Gastroesophageal sphincter (tissue), 4 donors: ENCODE results near the gene LMTK2. TPM values are rescaled to one million over a fixed set of nuclear protein-coding genes. Genes with fewer than 3 reads are reported as not detected.

ENCODE experiments used
- ATAC-seq: fragments of 150-250 bp; one replicate; pipeline ENCODE4 v1.9.1; 2016; ENCODE audit warnings: mild to moderate bottlenecking, moderate library complexity
- H3K27ac ChIP-seq, 4 donors: fragments of 200-600 bp; sonication (generic) in 3 of 4; 1 replicate in 3 of 4; 2 replicates in 1 of 4; pipeline ENCODE4 v1.5.1; 2016 to 2019
- H3K27me3 ChIP-seq: fragments of 200-600 bp; sonication (generic); one replicate; pipeline ENCODE4 v1.5.1; 2019
- H3K36me3 ChIP-seq, 2 donors: fragments of 200-600 bp; sonication (generic); one replicate each; pipeline ENCODE4 v1.5.1; 2019; ENCODE audit warnings: control low read depth in 1 of 2
- H3K4me1 ChIP-seq, 3 donors: fragments of 200-600 bp; sonication (generic); 1 replicate in 2 of 3; 2 replicates in 1 of 3; pipeline ENCODE4 v1.5.1; 2016 to 2019; ENCODE audit warnings: control low read depth in 2 of 3
- H3K4me3 ChIP-seq, 2 donors: fragments of 200-600 bp; sonication (generic); one replicate each; pipeline ENCODE4 v1.5.1; 2019; ENCODE audit warnings: mild to moderate bottlenecking in 1 of 2, moderate library complexity in 1 of 2
- H3K9me3 ChIP-seq, 3 donors: fragments of 200-600 bp; sonication (generic); one replicate each; pipeline ENCODE4 v1.5.1; 2017 to 2019; ENCODE audit warnings: control low read depth in 2 of 3
- CTCF ChIP-seq, 4 experiments: fragments of 200-600 bp in 2 of 4; fragments of 450-650 bp in 2 of 4; sonication (generic) in 1 of 4; IDR thresholded peaks; one replicate each; pipeline ENCODE4 v1.5.1; 2017 to 2019; ENCODE audit warnings: antibody characterized with exemption in 4 of 4, mild to moderate bottlenecking in 2 of 4, moderate library complexity in 2 of 4
- EP300 ChIP-seq: sonication (generic); formaldehyde crosslinking; IDR thresholded peaks from one replicate; pipeline ENCODE4 v1.6.1; 2017; ENCODE audit warnings: antibody characterized with exemption, mild to moderate bottlenecking
- POLR2A ChIP-seq, 2 donors: fragments of 450-650 bp; IDR thresholded peaks; one replicate each; pipeline ENCODE4 v1.6.1; 2017; ENCODE audit warnings: antibody characterized with exemption in 2 of 2, mild to moderate bottlenecking in 2 of 2, moderate library complexity in 1 of 2
- POLR2AphosphoS5 ChIP-seq: sonication (generic); formaldehyde crosslinking; IDR thresholded peaks from one replicate; pipeline ENCODE4 v1.6.1; 2017; ENCODE audit warnings: antibody characterized with exemption
- WGBS, 2 donors: methylation state at CpG; one replicate each; pipeline ENCODE4 v1.1.5; 2018; ENCODE audit warnings: low coverage in 1 of 2; 5-methylcytosine and 5-hydroxymethylcytosine counted together
- total RNA-seq, 4 donors: library from RNA; depleted of rRNA; stranded (reverse); fragments of >200 nt; gene quantifications; one replicate each; pipeline ENCODE4 v1.1.0, GENCODE V29; 2016

Gene LMTK2
- total RNA-seq, 4 donors from 2014 or later = 16.0 to 34.5 (median 22.1) TPM

GRCh38 chr7:98079891-98080648, 26.6 kb upstream of the LMTK2 start:
- WGBS, 2 donors = 47 to 48% methylated on average over 5 to 6 of the region's 6 CpGs
- ATAC-seq = no peak
- peaks cover 6% of the 10 kb centered on the region for H3K27me3 ChIP-seq
- no peak overlapping the region for H3K4me3 ChIP-seq
- no peaks in the 10 kb centered on the region for H3K4me1 ChIP-seq
- peaks cover 0 to 5% (median 0%) of the 10 kb centered on the region in 3 donors for H3K9me3 ChIP-seq
- H3K27ac ChIP-seq = no peak overlapping the region
- TF ChIP-seq POLR2A (IDR thresholded peaks at IDR 0.05) (no peak), POLR2AphosphoS5 (no peak), EP300 (no peak), CTCF (IDR thresholded peaks at IDR 0.05) (no peak)
- H3K36me3 ChIP-seq = no peaks in the 10 kb centered on the region

GRCh38 chr7:98081319-98081718, 25.3 kb upstream of the LMTK2 start:
- WGBS, 2 donors = 76% methylated on average over 7 of the region's 7 CpGs
- Histone ChIP-seq H3K36me3 (no peaks in the 10 kb centered on the region), H3K9me3 (no peaks in the 10 kb centered on the region), H3K4me3 (no peak overlapping the region), H3K4me1 (no peaks in the 10 kb centered on the region), H3K27ac (no peak overlapping the region), H3K27me3 (peaks cover 16% of the 10 kb centered on the region)
- no peak for TF ChIP-seq CTCF (IDR thresholded peaks at IDR 0.05)
- no peak for TF ChIP-seq EP300
- TF ChIP-seq POLR2A (IDR thresholded peaks at IDR 0.05) = no peak
- no peak for TF ChIP-seq POLR2AphosphoS5
- no peak for ATAC-seq

GRCh38 chr7:98084631-98085030, 22.0 kb upstream of the LMTK2 start:
- no peaks in the 10 kb centered on the region for H3K9me3 ChIP-seq
- H3K27ac ChIP-seq = no peak overlapping the region
- no CpG with 5 or more reads among the region's 3 CpGs for WGBS, 2 donors
- H3K4me1 ChIP-seq = no peaks in the 10 kb centered on the region
- H3K36me3 ChIP-seq = no peaks in the 10 kb centered on the region
- no peak for TF ChIP-seq EP300
- no peak for TF ChIP-seq POLR2A (IDR thresholded peaks at IDR 0.05)
- TF ChIP-seq CTCF (IDR thresholded peaks at IDR 0.05) = no peak
- TF ChIP-seq POLR2AphosphoS5 = no peak
- no peak for ATAC-seq
- H3K27me3 ChIP-seq = peaks cover 14% of the 10 kb centered on the region
- no peak overlapping the region for H3K4me3 ChIP-seq

- no peak overlapping the region for H3K27ac ChIP-seq
- TF ChIP-seq EP300 (no peak), CTCF (IDR thresholded peaks at IDR 0.05) (no peak), POLR2AphosphoS5 (no peak), POLR2A (IDR thresholded peaks at IDR 0.05) (no peak)
- H3K27me3 ChIP-seq = peaks cover 14% of the 10 kb centered on the region
- no peaks in the 10 kb centered on the region for H3K9me3 ChIP-seq
- WGBS, 2 donors = 49% methylated on average over 3 of the region's 4 CpGs; no CpG with 5 or more reads in 1 of the 2 donors
- H3K4me1 ChIP-seq = no peaks in the 10 kb centered on the region
- no peak overlapping the region for H3K4me3 ChIP-seq
- no peaks in the 10 kb centered on the region for H3K36me3 ChIP-seq
- ATAC-seq = no peak
Measured at GRCh38 chr7:98085674-98086073, 21.0 kb upstream of the LMTK2 start.

- no peak for ATAC-seq
- Histone ChIP-seq H3K4me3 (no peak overlapping the region), H3K9me3 (no peaks in the 10 kb centered on the region), H3K27ac (no peak overlapping the region), H3K4me1 (no peaks in the 10 kb centered on the region), H3K27me3 (peaks cover 14% of the 10 kb centered on the region), H3K36me3 (no peaks in the 10 kb centered on the region)
- WGBS, 2 donors = 81 to 92% methylated on average over 2 to 4 of the region's 11 CpGs
- no peak for TF ChIP-seq EP300
- no peak for TF ChIP-seq CTCF (IDR thresholded peaks at IDR 0.05)
- TF ChIP-seq POLR2A (IDR thresholded peaks at IDR 0.05) = no peak
- TF ChIP-seq POLR2AphosphoS5 = no peak
Measured at GRCh38 chr7:98086281-98086718, 20.4 kb upstream of the LMTK2 start.
